Stimulated activated CD4-positive, alpha-beta T cell treated with anti-CD3 and anti-CD28 coated beads, Interleukin-4, amount 100 ng/mL, for 24 hours (primary cell): ENCODE results near the gene BICDL1.
"Not testable (repeated sequence)": the region's sequence is repeated elsewhere in the genome, so short reads cannot be mapped to it uniquely, and the experiment has no call there.

ENCODE experiments used
- DNase-seq: peaks from one replicate; pipeline ENCODE4 v3.0.0-alpha.2; 2020

BICDL1 gene

GRCh38 chr12:120006258-120006975 lies 17.4 kb downstream of the BICDL1 start:
- DNase-seq, result peak; percentile 41

GRCh38 chr12:120007272-120007671 lies 18.2 kb downstream of the BICDL1 start:
- DNase-seq, result peak; percentile 79

- DNase-seq, result peak; percentile 29
Measured at GRCh38 chr12:120010661-120011230, 21.7 kb downstream of the BICDL1 start.

- peak; percentile 92 for DNase-seq
Measured at GRCh38 chr12:120012067-120012621, 23.1 kb downstream of the BICDL1 start.

- peak; percentile 74 for DNase-seq
Measured at GRCh38 chr12:120013659-120014380, 24.8 kb downstream of the BICDL1 start.

GRCh38 chr12:120014381-120014735 lies 25.3 kb downstream of the BICDL1 start:
- DNase-seq, result not testable (repeated sequence)

- DNase-seq, result peak; percentile 77
Measured at GRCh38 chr12:120015313-120015712, 26.3 kb downstream of the BICDL1 start.

GRCh38 chr12:120016199-120016598 lies 27.2 kb downstream of the BICDL1 start:
- DNase-seq, result not testable (repeated sequence)

- DNase-seq, result no peak
Measured at GRCh38 chr12:120019197-120019596, 30.2 kb downstream of the BICDL1 start.

GRCh38 chr12:120019938-120020337 lies 30.9 kb downstream of the BICDL1 start:
- no peak for DNase-seq

- DNase-seq, result no peak
Measured at GRCh38 chr12:120024193-120024592, 35.2 kb downstream of the BICDL1 start.

- no peak for DNase-seq
Measured at GRCh38 chr12:120025640-120026039, 36.6 kb downstream of the BICDL1 start.

- DNase-seq, result no peak
Measured at GRCh38 chr12:120032242-120032641, 43.2 kb downstream of the BICDL1 start.

GRCh38 chr12:120037851-120038250 lies 48.8 kb downstream of the BICDL1 start:
- DNase-seq, result no peak

- no peak for DNase-seq
Measured at GRCh38 chr12:120039711-120040110, 50.7 kb downstream of the BICDL1 start.

GRCh38 chr12:120041386-120042231 lies 52.6 kb downstream of the BICDL1 start:
- peak; percentile 23 for DNase-seq

GRCh38 chr12:120045367-120045766 lies 56.3 kb downstream of the BICDL1 start:
- not testable (repeated sequence) for DNase-seq

- DNase-seq, result no peak
Measured at GRCh38 chr12:120047072-120047471, 58.0 kb downstream of the BICDL1 start.

- no peak for DNase-seq
Measured at GRCh38 chr12:120048263-120048662, 59.2 kb downstream of the BICDL1 start.

GRCh38 chr12:120049426-120049825 lies 60.4 kb downstream of the BICDL1 start:
- DNase-seq, result no peak

GRCh38 chr12:120051535-120051934 lies 62.5 kb downstream of the BICDL1 start:
- no peak for DNase-seq

- DNase-seq, result no peak
Measured at GRCh38 chr12:120054293-120054692, 65.3 kb downstream of the BICDL1 start.
